ENCODE data around the gene PGAM2.

DNA sequence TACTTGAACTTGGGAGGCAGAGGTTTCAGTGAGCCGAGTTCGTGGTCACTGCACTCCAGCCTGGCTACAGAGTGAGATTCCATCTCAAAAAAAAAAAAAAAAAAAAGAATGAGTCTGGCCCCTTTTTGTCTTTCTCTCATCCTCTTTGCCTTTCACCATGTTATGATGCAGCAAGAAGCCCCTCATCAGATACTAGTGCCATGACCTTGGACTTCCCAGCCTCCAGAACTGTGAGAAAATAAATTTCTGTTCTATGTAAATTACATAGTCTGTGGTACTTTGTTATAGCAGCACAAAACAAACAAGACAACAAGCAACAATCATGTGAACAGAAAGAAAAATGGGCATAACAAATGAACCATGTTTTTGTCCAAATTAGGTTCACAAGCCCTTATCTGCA lies 23.1 kb downstream of the PGAM2 start:
- TF ChIP-seq, protein P1, sequence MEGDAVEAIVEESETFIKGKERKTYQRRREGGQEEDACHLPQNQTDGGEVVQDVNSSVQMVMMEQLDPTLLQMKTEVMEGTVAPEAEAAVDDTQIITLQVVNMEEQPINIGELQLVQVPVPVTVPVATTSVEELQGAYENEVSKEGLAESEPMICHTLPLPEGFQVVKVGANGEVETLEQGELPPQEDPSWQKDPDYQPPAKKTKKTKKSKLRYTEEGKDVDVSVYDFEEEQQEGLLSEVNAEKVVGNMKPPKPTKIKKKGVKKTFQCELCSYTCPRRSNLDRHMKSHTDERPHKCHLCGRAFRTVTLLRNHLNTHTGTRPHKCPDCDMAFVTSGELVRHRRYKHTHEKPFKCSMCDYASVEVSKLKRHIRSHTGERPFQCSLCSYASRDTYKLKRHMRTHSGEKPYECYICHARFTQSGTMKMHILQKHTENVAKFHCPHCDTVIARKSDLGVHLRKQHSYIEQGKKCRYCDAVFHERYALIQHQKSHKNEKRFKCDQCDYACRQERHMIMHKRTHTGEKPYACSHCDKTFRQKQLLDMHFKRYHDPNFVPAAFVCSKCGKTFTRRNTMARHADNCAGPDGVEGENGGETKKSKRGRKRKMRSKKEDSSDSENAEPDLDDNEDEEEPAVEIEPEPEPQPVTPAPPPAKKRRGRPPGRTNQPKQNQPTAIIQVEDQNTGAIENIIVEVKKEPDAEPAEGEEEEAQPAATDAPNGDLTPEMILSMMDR (conservative IDR thresholded peaks at IDR 0.05; ENCODE audit: low read length) = no peak
- TF ChIP-seq EZH2phosphoT487 (IDR thresholded peaks at IDR 0.05; ENCODE audit: borderline replicate concordance) = no peak
